Activated CD4-positive, CD25-positive, alpha-beta regulatory T cell treated with anti-CD3 and anti-CD28 coated beads, Interleukin-2, amount 50 U/mL, for 16 hours (primary cell): ENCODE measurements around the gene RASSF1.

ENCODE experiments used
- DNase-seq: peaks from one replicate; pipeline ENCODE4 v3.0.0-alpha.2; 2020; ENCODE audit warnings: low read depth, low spot score

Gene RASSF1

DNA sequence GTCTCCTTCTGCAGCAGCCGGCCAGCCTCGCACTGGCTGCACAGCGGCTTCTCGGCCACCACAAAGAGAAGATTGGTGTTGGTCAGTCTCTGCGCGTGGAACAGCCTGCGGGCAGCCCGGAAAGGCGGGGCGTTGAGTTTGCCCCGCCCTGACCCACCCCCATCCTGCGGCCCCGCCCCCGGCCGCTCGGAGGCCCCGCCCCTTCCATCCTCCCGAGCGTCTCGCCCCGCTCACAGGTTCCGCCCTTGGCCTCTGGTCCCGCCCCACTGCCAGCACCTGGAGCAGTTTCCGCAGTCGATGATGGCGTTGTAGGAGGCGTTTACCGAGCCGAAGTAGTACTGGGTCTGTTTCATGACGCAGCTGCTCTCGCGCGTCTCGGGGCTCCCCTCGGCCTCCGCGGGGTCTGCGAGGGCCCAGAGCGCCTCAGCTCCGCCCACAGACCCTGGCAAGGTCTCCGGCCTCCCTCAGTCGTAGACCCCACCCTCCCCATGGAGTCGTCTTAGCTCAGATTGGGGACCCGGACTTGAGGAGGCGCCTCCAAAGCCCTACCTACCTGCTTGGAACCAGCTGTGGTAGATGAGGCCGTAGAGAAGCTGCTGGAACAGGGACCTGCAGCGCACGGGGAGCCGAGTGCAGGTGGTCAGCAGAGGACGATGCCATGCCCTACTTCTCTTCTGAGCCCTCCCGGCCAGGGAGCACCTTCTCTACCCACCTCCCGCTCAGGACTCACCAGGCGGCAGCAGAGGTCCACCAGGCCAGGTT is 24.6 kb upstream of the RASSF1 start:
- DNase-seq, result peak; percentile 86

DNA sequence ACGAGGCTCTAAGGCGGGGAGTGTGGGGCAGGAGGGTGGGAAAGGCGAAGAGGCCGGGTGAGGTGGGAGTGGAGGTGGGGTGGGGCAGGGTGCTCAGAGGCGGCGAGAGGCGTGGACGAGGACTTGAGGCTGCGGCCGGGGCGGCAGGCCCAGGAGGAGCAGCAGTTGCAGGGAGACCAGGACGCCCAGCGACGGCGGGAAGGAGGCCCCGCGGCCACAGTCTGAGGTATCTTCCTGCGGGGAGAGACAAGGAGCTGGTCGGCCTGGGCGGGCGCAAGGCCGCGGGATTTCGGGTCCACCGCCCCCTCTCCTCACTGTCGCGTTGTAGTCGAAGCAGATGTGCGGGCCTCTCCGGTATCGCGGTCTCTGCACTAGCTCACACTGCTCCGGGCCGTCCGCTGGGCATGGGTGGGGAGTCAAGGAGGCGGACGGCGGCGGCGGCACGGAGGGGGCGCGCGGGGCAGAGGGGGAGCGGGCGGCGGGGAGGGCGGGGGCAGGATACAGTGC is 24.0 kb upstream of the RASSF1 start:
- DNase-seq, result no peak

DNA sequence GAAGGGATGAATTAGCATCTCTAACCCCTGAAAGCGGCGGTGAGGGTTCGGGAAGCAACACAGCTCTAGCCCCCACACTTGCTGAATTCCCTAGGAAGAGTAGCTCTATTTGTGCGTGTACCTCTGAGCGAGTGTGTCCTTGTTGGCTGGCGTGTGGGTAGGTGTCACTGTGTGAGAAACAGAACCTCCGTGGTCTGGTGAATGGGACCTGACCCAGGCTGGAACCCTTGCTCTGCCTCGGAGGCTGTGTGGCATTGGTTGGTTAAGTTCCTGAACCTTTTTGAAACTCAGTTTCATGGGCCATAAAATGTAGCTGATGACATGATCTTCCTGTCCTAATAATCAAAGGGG is 19.1 kb upstream of the RASSF1 start:
- DNase-seq, result no peak

DNA sequence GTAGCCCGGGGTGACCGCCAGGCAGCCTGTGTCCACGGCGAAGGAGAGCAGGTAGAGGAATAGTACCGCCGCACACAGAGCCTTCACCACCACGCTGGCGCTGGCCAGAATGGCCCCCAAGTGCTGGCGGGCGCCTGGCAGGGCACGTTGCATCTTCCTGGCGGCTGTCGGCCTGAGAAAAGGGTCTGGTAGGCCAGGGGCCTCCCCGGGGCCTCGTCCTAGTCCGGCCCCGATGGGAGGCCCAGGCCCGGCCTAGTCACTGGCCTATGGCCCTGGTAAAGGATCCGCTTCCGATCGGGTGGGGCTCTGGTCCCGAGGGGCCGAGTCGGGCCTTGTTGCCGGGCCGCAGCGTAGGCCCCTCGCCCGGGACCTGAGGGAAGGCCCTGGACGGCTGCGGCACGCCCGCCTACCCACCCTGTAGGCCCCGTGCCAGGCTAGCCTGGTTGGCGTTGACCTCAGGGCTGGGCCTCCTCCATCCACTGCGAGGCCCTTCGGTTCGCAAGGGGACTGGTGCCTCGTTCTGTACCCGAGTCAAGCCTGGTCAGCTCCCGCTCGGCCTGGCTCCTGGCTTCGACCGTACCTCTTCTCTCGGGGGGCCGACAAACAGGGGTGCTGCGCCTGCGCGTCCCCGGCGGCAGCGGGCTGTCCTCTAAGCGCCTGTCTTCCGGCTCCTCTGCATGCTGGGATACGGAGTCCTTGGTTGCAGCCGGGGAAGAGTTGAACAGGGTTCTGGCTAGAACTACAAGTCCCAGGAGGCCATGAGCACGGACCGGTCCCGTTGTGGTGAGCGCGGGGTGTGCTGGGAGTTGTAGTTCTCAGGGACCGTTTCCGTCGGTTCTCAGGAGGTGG is 18.5 kb upstream of the RASSF1 start, which contains the start of gene TMEM115:
Gene TMEM115 (minus strand): TSS at position 611 of the 849 bp plus-strand sequence. CDS start 458 bp downstream, at position 153.
- peak; percentile 96 for DNase-seq

DNA sequence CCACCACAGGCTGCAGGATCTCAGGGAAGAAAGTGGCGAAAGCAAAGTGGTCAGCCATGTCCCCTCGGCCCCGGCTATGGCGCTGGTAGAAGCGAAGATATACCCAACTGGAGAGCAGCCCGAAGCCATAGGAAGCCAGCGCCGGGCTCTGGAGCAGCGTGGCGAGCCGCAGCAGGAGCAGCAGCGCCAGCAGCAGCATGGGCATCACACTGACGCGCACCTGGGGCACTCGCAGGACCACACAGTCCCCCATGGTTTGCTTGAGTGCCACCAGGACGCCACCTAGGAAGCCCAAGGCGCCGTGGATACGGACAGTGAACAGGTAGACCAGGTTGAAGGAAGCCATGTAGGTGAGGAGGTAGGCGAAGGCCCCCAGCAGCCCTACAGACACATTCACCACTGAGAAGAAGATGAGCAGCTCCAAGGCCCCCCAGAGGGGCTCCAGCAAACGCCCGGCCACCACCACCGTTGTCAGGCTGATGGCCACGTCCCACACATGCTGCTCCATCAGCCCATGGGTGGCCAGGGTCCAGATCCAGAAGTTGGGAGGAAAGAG is 17.8 kb upstream of the RASSF1 start:
- DNase-seq, result no peak

DNA sequence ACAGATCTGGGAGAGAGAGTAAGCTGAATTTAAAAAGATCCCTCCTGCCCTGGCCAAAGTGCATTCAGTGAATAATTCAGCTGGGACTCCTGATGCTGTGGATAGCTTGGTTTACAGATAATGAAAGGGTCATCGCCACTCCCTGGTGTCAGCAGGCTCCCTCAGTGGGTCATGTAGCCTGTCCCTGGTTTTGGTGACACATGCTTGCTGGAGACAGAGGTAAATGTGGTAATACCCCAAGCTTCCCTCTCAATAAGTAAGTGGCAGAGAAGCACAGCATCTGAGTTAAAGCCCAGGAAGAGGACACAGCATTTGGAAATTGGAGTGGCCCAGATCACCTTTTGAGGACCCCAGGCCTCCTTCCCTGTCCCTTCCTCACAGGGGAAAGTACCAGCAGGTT is 16.8 kb upstream of the RASSF1 start:
- no peak for DNase-seq

DNA sequence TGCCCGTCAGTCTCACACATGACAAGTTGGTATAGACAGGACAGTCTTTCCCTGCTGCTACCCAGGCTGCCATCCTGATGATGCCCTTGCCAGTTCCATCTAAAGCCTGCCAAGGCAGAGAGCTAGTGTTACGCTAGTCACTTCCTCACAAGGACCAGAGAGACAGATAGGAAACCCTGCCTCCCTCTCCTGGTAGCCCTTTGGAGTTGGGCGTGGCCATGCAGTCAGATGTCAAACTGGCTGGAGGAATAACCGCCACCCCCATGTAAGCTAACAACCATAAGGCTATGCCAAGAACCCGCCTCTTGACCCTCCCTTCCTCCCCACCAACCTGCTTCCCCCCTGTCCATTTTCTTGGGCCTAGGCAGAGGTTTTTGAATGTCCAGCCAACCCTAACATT is 15.9 kb upstream of the RASSF1 start:
- DNase-seq, result no peak

DNA sequence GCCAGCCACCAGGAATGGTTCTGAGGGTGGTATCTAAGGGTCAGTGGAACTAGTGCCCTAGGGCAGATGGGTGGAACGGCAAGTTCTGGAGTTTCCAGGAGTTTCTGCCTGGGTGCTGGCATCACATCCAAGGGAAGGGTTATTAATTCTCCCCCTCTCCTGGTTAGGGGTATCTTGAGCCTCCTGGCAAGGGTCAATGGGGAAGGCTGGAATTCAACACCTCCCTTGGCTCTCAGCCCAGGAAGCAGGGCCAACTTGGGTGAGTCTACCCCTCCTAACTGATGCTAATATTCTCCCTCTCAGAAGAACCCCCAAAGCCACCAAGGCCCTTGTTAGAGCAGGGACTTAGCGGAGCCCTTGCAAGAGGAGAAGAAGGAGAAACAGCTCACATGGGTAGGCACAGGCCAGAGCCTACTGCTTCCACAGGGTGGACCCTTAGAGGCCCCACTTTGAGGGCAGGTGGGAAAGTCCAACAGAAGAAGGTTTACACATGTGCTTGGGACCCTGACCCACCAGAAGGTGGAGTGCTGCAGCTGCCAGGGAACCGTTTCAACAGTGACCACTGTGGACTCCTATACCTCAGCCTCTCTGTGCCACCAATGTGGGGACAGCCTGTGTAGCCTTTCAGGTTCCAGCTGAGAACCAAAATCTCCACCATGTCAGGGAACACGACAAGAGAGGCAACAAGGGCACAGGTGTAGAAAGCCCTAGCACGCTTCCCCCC is 15.4 kb upstream of the RASSF1 start:
- no peak for DNase-seq

DNA sequence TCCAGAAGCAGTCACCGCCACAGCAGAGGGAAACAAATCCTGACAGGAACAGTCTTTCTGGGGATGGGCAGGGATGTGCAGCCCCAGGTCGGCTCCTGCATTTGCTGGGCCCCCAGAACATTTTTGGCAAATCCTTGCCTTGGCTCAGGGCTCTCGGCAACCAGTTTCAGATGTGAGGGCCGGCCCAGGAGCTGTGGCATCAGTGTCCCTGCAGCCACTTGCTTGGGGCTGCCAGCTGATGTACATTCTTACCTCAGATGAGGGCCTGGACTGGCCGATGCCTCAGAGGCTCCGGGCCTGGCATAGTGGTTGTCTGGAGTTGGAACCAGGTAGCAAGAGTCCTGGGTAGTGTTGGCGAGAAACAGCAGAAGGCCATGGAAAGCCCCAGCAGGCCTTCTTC is 14.2 kb upstream of the RASSF1 start:
- no peak for DNase-seq

DNA sequence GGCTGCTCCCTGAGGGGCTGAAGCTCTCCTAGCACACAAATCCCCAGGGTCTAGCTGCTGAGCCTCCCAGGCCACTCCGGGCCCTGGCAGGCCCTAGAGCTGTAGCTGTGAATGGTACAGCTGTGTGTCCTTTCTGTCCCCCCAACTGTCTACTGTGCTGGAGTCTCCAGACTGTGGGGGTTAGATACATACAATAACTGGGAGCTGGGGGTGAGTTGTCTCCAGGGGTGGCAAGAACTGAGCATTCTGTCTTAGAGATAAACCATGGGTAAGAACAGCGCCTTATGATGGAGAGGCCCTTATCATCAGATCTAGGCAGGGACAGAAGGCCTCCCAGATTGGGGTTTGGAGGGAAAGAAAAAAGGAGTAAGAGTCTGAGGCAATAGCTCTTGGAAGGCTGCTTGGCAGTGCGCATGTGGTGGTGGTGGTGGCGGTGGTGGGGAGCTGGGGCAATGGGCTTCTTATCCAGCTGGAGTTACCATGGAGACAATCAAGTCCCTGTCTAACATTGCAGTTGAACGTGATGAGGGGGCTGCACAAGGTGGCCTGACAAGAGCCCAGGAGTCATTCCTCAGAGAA is 13.6 kb upstream of the RASSF1 start:
- DNase-seq, result no peak

DNA sequence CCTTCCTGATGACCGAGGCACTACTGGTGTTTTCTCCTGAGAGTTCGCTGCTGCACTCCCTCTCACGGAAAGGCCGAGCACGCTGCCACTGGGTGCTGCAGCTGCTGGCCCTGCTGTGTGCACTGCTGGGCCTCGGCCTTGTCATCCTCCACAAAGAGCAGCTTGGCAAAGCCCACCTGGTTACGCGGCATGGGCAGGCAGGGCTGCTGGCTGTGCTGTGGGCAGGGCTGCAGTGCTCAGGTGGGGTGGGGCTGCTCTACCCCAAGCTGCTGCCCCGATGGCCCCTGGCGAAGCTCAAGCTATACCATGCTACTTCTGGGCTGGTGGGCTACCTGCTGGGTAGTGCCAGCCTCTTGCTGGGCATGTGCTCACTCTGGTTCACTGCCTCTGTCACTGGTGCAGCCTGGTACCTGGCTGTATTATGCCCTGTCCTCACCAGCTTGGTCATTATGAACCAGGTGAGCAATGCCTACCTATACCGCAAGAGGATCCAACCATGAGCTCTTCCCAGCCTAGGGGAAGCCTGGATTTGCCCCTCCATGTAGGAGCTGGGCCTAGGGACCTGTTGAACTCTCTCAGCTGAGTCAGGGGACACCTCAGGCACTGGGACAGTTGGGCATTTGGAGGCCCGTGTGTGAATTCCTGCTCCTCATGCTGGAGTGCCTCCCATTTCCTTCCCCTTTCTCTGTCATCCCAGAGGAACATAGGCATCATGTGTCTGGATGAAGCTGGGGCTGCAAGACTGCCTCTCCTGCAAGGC is 12.8 kb upstream of the RASSF1 start:
- no peak for DNase-seq

DNA sequence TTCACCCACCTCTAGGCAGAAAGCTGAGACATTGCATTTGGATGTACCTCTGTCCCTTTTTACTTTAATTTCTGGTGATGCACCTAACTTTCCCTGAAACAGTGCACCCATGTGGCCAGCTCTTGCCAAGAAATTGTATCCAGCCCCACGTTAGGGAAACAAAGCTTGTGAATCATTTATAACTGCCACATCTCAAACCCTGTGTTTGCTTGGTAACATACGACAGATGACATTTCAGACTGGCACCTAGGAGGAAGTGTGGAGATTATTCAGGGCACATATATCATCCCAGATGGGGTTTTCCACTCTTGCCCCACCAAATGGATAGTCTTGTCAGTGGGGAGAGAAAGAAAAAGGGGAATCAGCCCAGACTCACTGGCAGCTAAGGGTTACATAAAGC is 12.1 kb upstream of the RASSF1 start:
- DNase-seq, result no peak

DNA sequence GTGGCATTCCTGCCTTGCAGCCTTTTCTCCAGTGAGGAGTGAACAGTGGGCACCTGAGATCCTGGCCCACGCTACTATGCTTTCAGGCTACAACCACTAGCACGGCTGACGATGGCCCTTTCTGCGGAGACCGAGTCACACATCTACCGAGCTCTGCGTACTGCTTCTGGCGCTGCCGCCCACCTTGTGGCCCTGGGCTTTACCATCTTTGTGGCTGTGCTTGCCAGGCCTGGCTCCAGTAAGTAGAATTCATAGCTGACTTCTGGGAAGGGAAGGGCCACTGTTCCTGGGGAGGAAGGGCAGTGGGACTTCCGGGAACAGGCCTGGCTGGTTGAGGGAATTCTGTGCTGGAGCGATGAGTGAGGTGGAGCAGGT is 10.7 kb upstream of the RASSF1 start:
- DNase-seq, result no peak

DNA sequence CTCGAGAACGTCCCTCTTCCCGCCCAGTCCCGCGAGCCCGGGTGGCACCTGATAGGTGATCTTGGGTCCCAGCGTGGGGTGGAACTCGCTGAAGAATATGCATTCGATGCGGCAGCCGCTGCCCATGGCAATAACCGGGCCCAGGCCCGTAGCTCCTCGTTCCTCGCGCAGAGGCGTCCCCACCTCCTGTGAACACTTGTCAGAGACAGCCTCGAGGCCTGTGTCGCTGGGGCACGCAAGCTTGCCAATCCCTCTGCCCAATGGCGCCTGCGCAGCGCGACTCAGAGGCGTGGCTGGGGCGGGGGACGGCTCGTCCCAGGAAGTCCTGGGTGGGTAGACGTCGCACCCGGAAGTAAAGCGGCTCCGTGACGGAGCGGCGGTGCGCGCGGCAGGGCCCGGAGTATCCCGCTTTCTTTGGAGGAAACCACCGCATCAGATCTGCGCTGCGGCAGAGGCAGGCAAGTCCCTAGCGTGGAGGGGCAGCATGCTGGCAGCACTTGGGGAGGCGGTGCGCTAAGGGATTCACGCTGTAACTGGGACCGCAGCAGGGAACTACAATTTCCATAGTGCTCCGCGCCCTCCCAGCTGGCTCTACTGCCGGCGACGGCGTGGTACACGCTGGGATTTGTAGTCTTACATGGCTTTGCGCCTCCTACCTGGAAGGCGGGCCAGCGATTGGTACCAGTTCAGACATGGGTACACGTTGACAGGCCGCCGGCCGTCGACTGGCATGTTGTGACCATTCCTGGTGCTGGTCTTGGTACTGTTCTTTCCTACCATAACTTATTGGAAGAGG is 10.1 kb upstream of the RASSF1 start, which contains the start of the genes CYB561D2 and NPRL2:
Gene CYB561D2 (plus strand): TSS at position 336 of the 796 bp plus-strand sequence. CDS start 572 bp downstream, outside the sequence.
Gene NPRL2 (minus strand): TSS at position 249 of the 796 bp plus-strand sequence. CDS start 123 bp downstream, at position 126.
- DNase-seq, result peak; percentile 100

DNA sequence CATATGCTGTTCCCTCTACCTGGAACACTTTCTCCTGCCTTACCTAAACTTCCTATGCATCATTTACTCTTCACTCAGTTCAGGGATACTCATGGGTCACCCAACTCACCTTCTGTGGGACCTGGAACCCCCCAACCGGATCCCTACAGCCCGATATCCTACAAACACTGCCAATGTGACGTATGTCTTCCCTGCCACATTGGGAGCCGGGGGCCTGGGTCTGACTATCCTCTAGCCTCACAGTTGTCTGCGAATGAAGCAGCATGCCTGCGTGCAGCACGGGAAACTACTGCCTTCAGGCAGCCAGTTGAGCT is 9.5 kb upstream of the RASSF1 start:
- DNase-seq, result no peak

DNA sequence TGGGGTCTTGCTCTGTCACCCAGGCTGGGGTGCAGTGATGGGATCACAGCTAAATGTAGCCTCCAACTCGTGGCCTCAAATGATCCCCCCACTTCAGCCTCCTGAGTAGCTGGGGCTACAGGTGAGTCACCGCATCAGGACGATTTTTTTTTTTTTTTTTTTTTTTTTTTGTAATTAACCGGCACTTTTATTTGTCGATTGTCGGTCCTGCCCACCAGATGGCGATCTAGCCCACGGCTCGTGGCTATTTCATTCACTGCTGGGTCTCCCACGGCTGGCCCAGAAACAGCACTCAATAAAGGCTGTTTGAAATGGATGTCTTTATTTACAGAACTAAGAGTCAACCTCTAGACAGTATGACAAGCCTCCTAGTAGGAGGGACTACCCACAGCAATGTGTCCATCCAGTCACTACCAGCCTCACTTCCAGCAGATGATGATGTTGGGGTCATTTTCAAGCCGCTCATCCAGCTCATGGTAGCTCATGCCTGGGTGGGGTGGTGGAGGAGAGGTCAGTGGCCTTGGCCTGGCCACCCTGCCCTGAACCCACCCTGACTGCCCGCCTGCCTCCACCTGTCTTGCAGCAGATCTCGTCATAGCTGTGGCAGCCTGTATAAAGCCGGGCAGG is 6.7 kb upstream of the RASSF1 start:
- DNase-seq, result peak; percentile 57

DNA sequence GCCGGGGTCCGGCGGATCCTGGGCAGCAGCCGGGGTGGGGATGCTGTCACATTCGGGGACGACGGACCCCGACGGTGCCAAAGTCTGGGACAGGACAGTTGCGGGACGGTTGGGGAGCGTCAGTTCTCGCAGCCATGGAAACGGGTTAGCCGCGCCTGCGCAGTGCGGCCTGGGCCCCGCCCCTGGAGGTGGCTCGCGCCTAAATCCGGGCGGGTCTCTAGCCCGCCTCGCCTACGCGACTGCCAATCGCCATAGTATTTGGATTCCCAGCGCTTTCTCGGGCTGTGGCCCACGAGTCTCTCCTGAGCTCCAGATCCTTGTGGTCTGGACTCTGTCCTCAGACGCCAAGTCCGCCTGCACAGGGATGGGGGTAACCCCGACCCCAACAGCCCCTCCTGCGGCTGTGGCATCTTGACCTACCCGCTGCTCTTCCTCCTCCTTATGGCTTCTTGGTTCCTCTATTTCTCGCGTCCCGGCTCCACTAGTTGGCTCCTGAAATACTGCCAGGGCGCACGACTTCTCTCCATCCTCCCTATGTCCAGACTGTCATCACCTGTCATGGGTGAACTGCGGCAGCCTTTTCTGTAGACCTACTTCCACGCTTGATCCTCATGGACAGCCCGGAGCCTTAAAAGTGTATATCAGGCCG is 5.1 kb upstream of the RASSF1 start, which contains the start of gene ZMYND10:
Gene ZMYND10 (minus strand): TSS at position 147 of the 649 bp plus-strand sequence. CDS start 153 bp downstream, outside the sequence.
- DNase-seq, result peak; percentile 43

DNA sequence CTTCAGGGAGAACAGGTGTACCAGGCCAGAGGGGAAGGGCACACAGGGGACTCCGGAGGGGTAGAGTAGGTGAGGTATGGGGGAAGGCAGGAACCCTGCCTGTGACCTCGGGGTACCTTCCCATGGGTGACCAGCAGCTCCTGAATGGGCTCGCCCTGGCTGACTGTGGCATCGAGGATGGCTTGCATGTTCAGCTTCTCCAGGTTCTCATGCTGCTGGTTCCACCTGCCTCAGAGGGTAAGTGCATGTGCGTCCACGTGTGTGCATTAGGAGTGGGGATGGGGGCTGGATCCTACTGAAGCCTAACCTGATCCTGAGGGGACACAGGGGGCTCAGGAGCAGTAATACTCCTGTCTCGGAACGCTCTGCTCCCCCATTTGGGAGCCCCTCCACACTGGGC is 4.4 kb upstream of the RASSF1 start:
- DNase-seq, result no peak
